ENCODE data around the gene GRIK1.

GRIK1 gene

GRCh38 chr21:29832217-29832616, 107.6 kb downstream of the GRIK1 start:
- Histone ChIP-seq H4K8ac (ENCODE audit: low read length) (no peak overlapping the region), H3K9me3 (ENCODE audit: control insufficient read depth, low read length) (peaks cover 16% of the 10 kb centered on the region)

DNA sequence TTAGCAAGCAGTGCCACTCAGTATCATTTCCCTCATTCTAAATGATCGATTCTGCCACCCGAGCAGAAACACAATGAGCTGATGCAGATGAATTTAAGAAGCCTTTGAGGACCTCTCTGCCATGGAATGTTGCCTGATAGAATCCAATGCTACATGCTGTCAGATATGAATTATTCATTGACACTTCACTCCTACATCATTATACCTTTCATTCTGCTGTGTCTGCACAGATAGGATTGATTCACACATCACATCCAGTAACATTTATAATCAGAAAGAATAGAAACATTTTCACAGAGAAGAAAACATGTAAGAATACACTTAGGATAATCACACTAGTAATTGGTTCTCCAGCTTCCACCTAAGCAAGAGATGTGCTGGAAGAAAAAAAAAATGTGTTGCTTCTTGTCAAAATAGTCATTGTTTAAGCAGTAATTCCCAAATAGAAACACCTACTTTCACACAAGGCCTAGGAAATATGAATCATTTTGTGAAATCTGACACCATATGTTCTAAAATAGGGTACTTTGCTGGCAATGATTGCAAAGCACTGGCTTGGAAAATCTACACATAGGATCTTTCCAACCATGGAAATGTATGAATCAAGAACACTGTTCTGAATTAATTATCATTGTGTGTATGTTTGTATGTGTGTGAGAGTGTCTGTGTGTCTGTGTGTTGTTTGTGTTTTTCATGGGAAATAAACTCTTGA, 110.1 kb downstream of the GRIK1 start:
- Histone ChIP-seq H3K23ac (ENCODE audit: low read length in 2 of 2) (no peak overlapping the region), H2AFZ (ENCODE audit: low read depth, low read length) (no peak overlapping the region), H2BK15ac (ENCODE audit: low read depth, poor library complexity, severe bottlenecking) (no peak overlapping the region), H2BK120ac (ENCODE audit: low read depth, low read length) (no peak overlapping the region), H3K4me2 (ENCODE audit: low read length, poor library complexity, severe bottlenecking) (no peak overlapping the region), H2BK5ac (ENCODE audit: low read depth, low read length, poor library complexity, severe bottlenecking) (no peak overlapping the region), H2AK5ac (ENCODE audit: low read length, severe bottlenecking) (no peak overlapping the region), H2BK12ac (ENCODE audit: low read length in 2 of 2) (no peak overlapping the region), H3K79me1 (replicated peaks; ENCODE audit: low read length, poor library complexity, severe bottlenecking) (no peaks in the 10 kb centered on the region), H3K18ac (ENCODE audit: low read depth in 1 of 2, low read length in 2 of 2) (no peak overlapping the region), H3K36me3 (ENCODE audit: control insufficient read depth in 1 of 2, insufficient read depth in 2 of 2, low read depth in 1 of 2, low read length in 2 of 2) (no peaks in the 10 kb centered on the region), H3K9me3 (ENCODE audit: control insufficient read depth, low read length) (peaks cover 16% of the 10 kb centered on the region), H3K27me3 (ENCODE audit: control insufficient read depth in 1 of 2, insufficient read depth in 1 of 2, low read length in 2 of 2) (no peaks in the 10 kb centered on the region), H4K91ac (ENCODE audit: low read length) (no peak overlapping the region), H3K4me1 (ENCODE audit: control insufficient read depth, insufficient read depth, low read depth, low read length) (no peaks in the 10 kb centered on the region), H3K14ac (ENCODE audit: low read length in 2 of 2) (no peak overlapping the region), H3K4me3 (ENCODE audit: insufficient read depth in 1 of 2, low read depth in 1 of 2, low read length in 2 of 2) (no peak overlapping the region), H3K9ac (ENCODE audit: low read length) (no peak overlapping the region), H4K8ac (ENCODE audit: low read length) (no peak overlapping the region), H3K27ac (ENCODE audit: low read length, poor library complexity, severe bottlenecking) (no peak overlapping the region), H3K4ac (ENCODE audit: low read depth in 1 of 2, low read length in 2 of 2) (no peak overlapping the region)
- 98% methylated on average over 2 of the region's 2 CpGs for WGBS
- DNase-seq = no peak

More at GRCh38 chr21:29832217-29832616, 107.6 kb downstream of the GRIK1 start:
- WGBS = 81% methylated on average over 2 of the region's 2 CpGs
- Histone ChIP-seq H2BK120ac (ENCODE audit: low read depth, low read length) (no peak overlapping the region), H3K4me1 (ENCODE audit: control insufficient read depth, insufficient read depth, low read depth, low read length) (no peaks in the 10 kb centered on the region), H2AFZ (ENCODE audit: low read depth, low read length) (no peak overlapping the region), H3K18ac (ENCODE audit: low read depth in 1 of 2, low read length in 2 of 2) (no peak overlapping the region), H3K27me3 (ENCODE audit: control insufficient read depth in 1 of 2, insufficient read depth in 1 of 2, low read length in 2 of 2) (no peaks in the 10 kb centered on the region), H3K23ac (ENCODE audit: low read length in 2 of 2) (no peak overlapping the region), H2BK15ac (ENCODE audit: low read depth, poor library complexity, severe bottlenecking) (no peak overlapping the region), H3K4me2 (ENCODE audit: low read length, poor library complexity, severe bottlenecking) (no peak overlapping the region), H3K4me3 (ENCODE audit: insufficient read depth in 1 of 2, low read depth in 1 of 2, low read length in 2 of 2) (no peak overlapping the region), H2BK12ac (ENCODE audit: low read length in 2 of 2) (no peak overlapping the region), H2BK5ac (ENCODE audit: low read depth, low read length, poor library complexity, severe bottlenecking) (no peak overlapping the region), H3K9ac (ENCODE audit: low read length) (no peak overlapping the region), H2AK5ac (ENCODE audit: low read length, severe bottlenecking) (no peak overlapping the region), H4K91ac (ENCODE audit: low read length) (no peak overlapping the region), H3K36me3 (ENCODE audit: control insufficient read depth in 1 of 2, insufficient read depth in 2 of 2, low read depth in 1 of 2, low read length in 2 of 2) (no peaks in the 10 kb centered on the region), H3K14ac (ENCODE audit: low read length in 2 of 2) (no peak overlapping the region), H3K4ac (ENCODE audit: low read depth in 1 of 2, low read length in 2 of 2) (no peak overlapping the region), H3K79me1 (replicated peaks; ENCODE audit: low read length, poor library complexity, severe bottlenecking) (no peaks in the 10 kb centered on the region), H3K27ac (ENCODE audit: low read length, poor library complexity, severe bottlenecking) (no peak overlapping the region)
- DNase-seq = no peak

GRCh38 chr21:29827647-29828046, 112.1 kb downstream of the GRIK1 start:
- Histone ChIP-seq H3K14ac (ENCODE audit: low read length in 2 of 2) (no peak overlapping the region), H2BK15ac (ENCODE audit: low read depth, poor library complexity, severe bottlenecking) (no peak overlapping the region), H2BK120ac (ENCODE audit: low read depth, low read length) (no peak overlapping the region), H3K9ac (ENCODE audit: low read length) (no peak overlapping the region), H3K36me3 (ENCODE audit: control insufficient read depth in 1 of 2, insufficient read depth in 2 of 2, low read depth in 1 of 2, low read length in 2 of 2) (no peaks in the 10 kb centered on the region), H3K27ac (ENCODE audit: low read length, poor library complexity, severe bottlenecking) (no peak overlapping the region), H3K79me1 (replicated peaks; ENCODE audit: low read length, poor library complexity, severe bottlenecking) (no peaks in the 10 kb centered on the region), H3K18ac (ENCODE audit: low read depth in 1 of 2, low read length in 2 of 2) (no peak overlapping the region), H2BK5ac (ENCODE audit: low read depth, low read length, poor library complexity, severe bottlenecking) (no peak overlapping the region), H4K8ac (ENCODE audit: low read length) (no peak overlapping the region), H3K23ac (ENCODE audit: low read length in 2 of 2) (no peak overlapping the region), H4K91ac (ENCODE audit: low read length) (no peak overlapping the region), H3K4ac (ENCODE audit: low read depth in 1 of 2, low read length in 2 of 2) (no peak overlapping the region), H3K4me3 (ENCODE audit: insufficient read depth in 1 of 2, low read depth in 1 of 2, low read length in 2 of 2) (no peak overlapping the region), H2AFZ (ENCODE audit: low read depth, low read length) (no peak overlapping the region), H3K27me3 (ENCODE audit: control insufficient read depth in 1 of 2, insufficient read depth in 1 of 2, low read length in 2 of 2) (no peaks in the 10 kb centered on the region), H3K4me2 (ENCODE audit: low read length, poor library complexity, severe bottlenecking) (no peak overlapping the region), H2AK5ac (ENCODE audit: low read length, severe bottlenecking) (no peak overlapping the region), H3K9me3 (ENCODE audit: control insufficient read depth, low read length) (peaks cover 16% of the 10 kb centered on the region), H3K4me1 (ENCODE audit: control insufficient read depth, insufficient read depth, low read depth, low read length) (no peaks in the 10 kb centered on the region), H2BK12ac (ENCODE audit: low read length in 2 of 2) (no peak overlapping the region)
- no peak for DNase-seq
- WGBS = no CpG with 5 or more reads among the region's 2 CpGs

DNA sequence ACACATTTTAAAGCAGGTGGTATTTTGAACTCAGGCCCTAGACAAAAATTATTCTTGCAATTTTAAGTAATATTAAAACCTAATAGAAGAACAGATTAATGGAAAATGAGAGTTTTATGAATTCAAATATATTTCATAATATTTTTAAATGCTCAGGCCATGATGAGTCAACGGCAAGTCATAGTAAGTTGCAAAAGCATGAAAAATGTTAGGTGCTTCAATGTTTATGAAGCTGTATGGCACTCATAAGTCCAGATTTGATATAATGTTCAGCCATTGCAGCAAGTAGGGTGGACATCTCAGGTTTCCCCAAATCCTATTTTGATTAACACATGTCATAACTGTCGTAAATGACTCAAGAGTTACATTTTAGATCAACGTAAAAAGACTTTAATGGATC, 112.6 kb downstream of the GRIK1 start:
- no peak overlapping the region for H4K8ac ChIP-seq (ENCODE audit: low read length)
- no peaks in the 10 kb centered on the region for H3K27me3 ChIP-seq (ENCODE audit: control insufficient read depth in 1 of 2, insufficient read depth in 1 of 2, low read length in 2 of 2)
- H2AFZ ChIP-seq (ENCODE audit: low read depth, low read length) = no peak overlapping the region
- H3K36me3 ChIP-seq (ENCODE audit: control insufficient read depth in 1 of 2, insufficient read depth in 2 of 2, low read depth in 1 of 2, low read length in 2 of 2) = no peaks in the 10 kb centered on the region
- no peak overlapping the region for H3K18ac ChIP-seq (ENCODE audit: low read depth in 1 of 2, low read length in 2 of 2)
- no peak for DNase-seq
- H2BK5ac ChIP-seq (ENCODE audit: low read depth, low read length, poor library complexity, severe bottlenecking) = no peak overlapping the region
- no peak overlapping the region for H2BK15ac ChIP-seq (ENCODE audit: low read depth, poor library complexity, severe bottlenecking)
- no peak overlapping the region for H2BK12ac ChIP-seq (ENCODE audit: low read length in 2 of 2)
- no peaks in the 10 kb centered on the region for H3K4me1 ChIP-seq (ENCODE audit: control insufficient read depth, insufficient read depth, low read depth, low read length)
- H4K91ac ChIP-seq (ENCODE audit: low read length) = no peak overlapping the region
- H3K79me1 ChIP-seq (replicated peaks; ENCODE audit: low read length, poor library complexity, severe bottlenecking) = no peaks in the 10 kb centered on the region
- no peak overlapping the region for H3K4me2 ChIP-seq (ENCODE audit: low read length, poor library complexity, severe bottlenecking)
- H3K14ac ChIP-seq (ENCODE audit: low read length in 2 of 2) = no peak overlapping the region
- no peak overlapping the region for H2BK120ac ChIP-seq (ENCODE audit: low read depth, low read length)
- peaks cover 13% of the 10 kb centered on the region for H3K9me3 ChIP-seq (ENCODE audit: control insufficient read depth, low read length)
- H2AK5ac ChIP-seq (ENCODE audit: low read length, severe bottlenecking) = no peak overlapping the region
- no peak overlapping the region for H3K4me3 ChIP-seq (ENCODE audit: insufficient read depth in 1 of 2, low read depth in 1 of 2, low read length in 2 of 2)
- H3K9ac ChIP-seq (ENCODE audit: low read length) = no peak overlapping the region
- H3K27ac ChIP-seq (ENCODE audit: low read length, poor library complexity, severe bottlenecking) = no peak overlapping the region
- 96% methylated on average over 3 of the region's 3 CpGs for WGBS
- H3K4ac ChIP-seq (ENCODE audit: low read depth in 1 of 2, low read length in 2 of 2) = no peak overlapping the region
- no peak overlapping the region for H3K23ac ChIP-seq (ENCODE audit: low read length in 2 of 2)

All from mesenchymal stem cell (in vitro differentiated cells and primary cell).